ENCODE results near the gene FGF16.

The FGF16 gene

DNA sequence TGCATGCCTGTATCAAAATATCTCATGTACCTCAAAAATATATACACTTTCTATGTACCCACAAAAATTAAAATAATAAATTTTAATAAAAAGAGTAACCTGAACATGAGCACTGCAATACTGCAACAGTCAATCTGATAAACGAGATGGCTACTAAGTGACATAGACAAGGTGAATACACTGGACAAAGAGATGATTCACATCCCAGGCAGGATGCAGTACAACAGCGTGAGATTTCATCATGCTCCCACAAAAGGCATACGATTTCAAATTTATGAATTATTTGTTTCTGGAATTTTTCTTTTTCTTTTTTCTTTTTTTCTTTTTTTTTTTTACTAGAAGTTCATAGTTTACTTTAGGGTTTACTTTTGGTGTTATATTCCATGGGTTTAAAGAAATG is 12.2 kb upstream of the FGF16 start:
- in situ Hi-C loops (cut with MboI; ENCODE audit: low pct_unique_long_range_greater_than_20kb, low sequenced_read_pairs, unreplicated experiment), result no loop called here
- no peak for DNase-seq (ENCODE audit: low spot score)
- TF ChIP-seq, protein P1, sequence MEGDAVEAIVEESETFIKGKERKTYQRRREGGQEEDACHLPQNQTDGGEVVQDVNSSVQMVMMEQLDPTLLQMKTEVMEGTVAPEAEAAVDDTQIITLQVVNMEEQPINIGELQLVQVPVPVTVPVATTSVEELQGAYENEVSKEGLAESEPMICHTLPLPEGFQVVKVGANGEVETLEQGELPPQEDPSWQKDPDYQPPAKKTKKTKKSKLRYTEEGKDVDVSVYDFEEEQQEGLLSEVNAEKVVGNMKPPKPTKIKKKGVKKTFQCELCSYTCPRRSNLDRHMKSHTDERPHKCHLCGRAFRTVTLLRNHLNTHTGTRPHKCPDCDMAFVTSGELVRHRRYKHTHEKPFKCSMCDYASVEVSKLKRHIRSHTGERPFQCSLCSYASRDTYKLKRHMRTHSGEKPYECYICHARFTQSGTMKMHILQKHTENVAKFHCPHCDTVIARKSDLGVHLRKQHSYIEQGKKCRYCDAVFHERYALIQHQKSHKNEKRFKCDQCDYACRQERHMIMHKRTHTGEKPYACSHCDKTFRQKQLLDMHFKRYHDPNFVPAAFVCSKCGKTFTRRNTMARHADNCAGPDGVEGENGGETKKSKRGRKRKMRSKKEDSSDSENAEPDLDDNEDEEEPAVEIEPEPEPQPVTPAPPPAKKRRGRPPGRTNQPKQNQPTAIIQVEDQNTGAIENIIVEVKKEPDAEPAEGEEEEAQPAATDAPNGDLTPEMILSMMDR (IDR thresholded peaks at IDR 0.05; ENCODE audit: extremely low read depth, insufficient read depth, missing control alignments), result no peak

DNA sequence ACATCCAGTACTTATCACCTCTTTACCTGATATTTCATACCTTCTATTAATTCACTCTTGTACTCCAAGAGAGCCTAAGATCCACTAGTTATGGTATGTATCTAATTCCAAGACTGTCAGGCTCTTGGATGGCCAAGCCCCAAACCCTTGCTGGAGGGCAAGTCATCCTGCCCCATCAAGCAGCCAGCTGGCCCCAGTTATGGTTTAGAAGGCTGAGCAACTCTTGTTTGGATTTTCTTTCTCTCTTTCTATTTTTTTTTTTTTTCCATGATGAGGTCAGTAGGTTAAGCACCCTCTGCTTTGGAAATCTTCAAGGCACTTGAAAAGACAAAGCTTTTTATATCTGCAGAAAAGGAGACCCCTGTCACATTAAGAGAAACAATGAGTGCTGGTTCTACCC is 10.9 kb upstream of the FGF16 start:
- TF ChIP-seq, protein P1 (IDR thresholded peaks at IDR 0.05; ENCODE audit: extremely low read depth, insufficient read depth, missing control alignments), result no peak
- in situ Hi-C loops (cut with MboI; ENCODE audit: low pct_unique_long_range_greater_than_20kb, low sequenced_read_pairs, unreplicated experiment), result no loop called here
- DNase-seq (ENCODE audit: low spot score), result no peak

GRCh38 chrX:77436682-77437081 is 10.5 kb upstream of the FGF16 start:
- in situ Hi-C loops (cut with MboI; ENCODE audit: low pct_unique_long_range_greater_than_20kb, low sequenced_read_pairs, unreplicated experiment), result no loop called here
- DNase-seq (ENCODE audit: low spot score), result no peak
- TF ChIP-seq, protein P1 (IDR thresholded peaks at IDR 0.05; ENCODE audit: extremely low read depth, insufficient read depth, missing control alignments), result no peak

- no peak for DNase-seq (ENCODE audit: low spot score)
- TF ChIP-seq, protein P1 (IDR thresholded peaks at IDR 0.05; ENCODE audit: extremely low read depth, insufficient read depth, missing control alignments), result no peak
- in situ Hi-C loops (cut with MboI; ENCODE audit: low pct_unique_long_range_greater_than_20kb, low sequenced_read_pairs, unreplicated experiment), result no loop called here
Observed at GRCh38 chrX:77440330-77440729, 6.9 kb upstream of the FGF16 start.

GRCh38 chrX:77441033-77441432 is 6.2 kb upstream of the FGF16 start:
- in situ Hi-C loops (cut with MboI; ENCODE audit: low pct_unique_long_range_greater_than_20kb, low sequenced_read_pairs, unreplicated experiment), result no loop called here
- DNase-seq (ENCODE audit: low spot score), result no peak
- TF ChIP-seq, protein P1 (IDR thresholded peaks at IDR 0.05; ENCODE audit: extremely low read depth, insufficient read depth, missing control alignments), result no peak

GRCh38 chrX:77441479-77441878 is 5.7 kb upstream of the FGF16 start:
- in situ Hi-C loops (cut with MboI; ENCODE audit: low pct_unique_long_range_greater_than_20kb, low sequenced_read_pairs, unreplicated experiment), result no loop called here
- no peak for DNase-seq (ENCODE audit: low spot score)
- TF ChIP-seq, protein P1 (IDR thresholded peaks at IDR 0.05; ENCODE audit: extremely low read depth, insufficient read depth, missing control alignments), result no peak

DNA sequence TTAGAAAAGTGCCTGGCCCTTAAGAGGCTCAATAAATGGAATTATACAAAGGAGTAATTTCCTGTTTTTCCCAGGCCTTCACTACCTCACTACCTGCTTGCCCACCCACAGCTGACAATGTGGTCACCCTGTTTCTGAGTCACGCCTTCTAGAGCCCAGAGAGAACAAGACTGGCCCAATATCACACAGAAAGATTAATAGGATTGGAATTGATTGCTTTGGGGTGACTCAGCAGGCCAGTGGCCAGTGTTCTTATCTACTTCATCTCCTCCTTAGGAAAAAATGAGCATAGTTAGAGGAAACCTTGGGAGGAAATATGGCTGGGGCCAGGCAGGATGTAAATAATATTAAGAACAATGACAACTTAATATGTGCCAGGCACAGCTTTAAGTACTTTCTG is 4.5 kb upstream of the FGF16 start:
- TF ChIP-seq, protein P1 (IDR thresholded peaks at IDR 0.05; ENCODE audit: extremely low read depth, insufficient read depth, missing control alignments), result no peak
- in situ Hi-C loops (cut with MboI; ENCODE audit: low pct_unique_long_range_greater_than_20kb, low sequenced_read_pairs, unreplicated experiment), result no loop called here
- no peak for DNase-seq (ENCODE audit: low spot score)

All from GM13977 (cell line).